Endothelial cell of umbilical vein (primary cell): ENCODE results near the gene BBX.

Experiments
- CTCF ChIP-seq, 2 donors: IDR thresholded peaks; 1 replicate in 1 of 2; 2 replicates in 1 of 2; pipeline ENCODE4 v1.5.1; 2011; ENCODE audit warnings: low read length in 2 of 2, mild to moderate bottlenecking in 2 of 2, moderate library complexity in 2 of 2, control low read depth in 1 of 2, inconsistent platforms in 1 of 2, low read depth in 1 of 2; ENCODE audit not compliant: insufficient read depth in 1 of 2; ENCODE audit errors: extremely low read depth in 1 of 2
- EZH2 ChIP-seq: IDR thresholded peaks from 2 replicates; pipeline ENCODE4 v1.6.1; 2012; ENCODE audit warnings: borderline replicate concordance, low read depth, mild to moderate bottlenecking, moderate library complexity, low read length, inconsistent platforms; ENCODE audit not compliant: severe bottlenecking
- MAX ChIP-seq: IDR thresholded peaks from 2 replicates; pipeline ENCODE4 v1.6.1; 2011; ENCODE audit not compliant: insufficient read depth, insufficient read length
- POLR2A ChIP-seq: IDR thresholded peaks from 2 replicates; pipeline ENCODE4 v1.6.1; 2012; ENCODE audit warnings: low read depth, mild to moderate bottlenecking, control low read depth, low read length
- POLR2AphosphoS5 ChIP-seq: IDR thresholded peaks from 2 replicates; pipeline ENCODE4 v1.6.1; 2012; ENCODE audit warnings: low read depth, mild to moderate bottlenecking, control low read depth, low read length, moderate library complexity; ENCODE audit not compliant: insufficient read depth

GRCh38 chr3:107817076-107817475, 294.3 kb downstream of the BBX start:
- no peak for TF ChIP-seq EZH2
- TF ChIP-seq CTCF (IDR thresholded peaks at IDR 0.05; ENCODE audit: extremely low read depth in 1 of 2, insufficient read depth in 1 of 2, low read depth in 1 of 2, low read length in 2 of 2), result no peak
- no peak for TF ChIP-seq POLR2A
- TF ChIP-seq POLR2AphosphoS5, result no peak
- no peak for TF ChIP-seq MAX
